Duodenal mucosa (tissue), 2 donors: ENCODE results near the gene PLAU.
"Not testable (repeated sequence)": the region's sequence is repeated elsewhere in the genome, so short reads cannot be mapped to it uniquely, and the experiment has no call there.

Source experiments
- H3K27ac ChIP-seq: one replicate; pipeline ENCODE4 v1.7.0; 2013; ENCODE audit warnings: low read depth, low read length
- H3K27me3 ChIP-seq, 2 donors: one replicate each; pipeline ENCODE4 v1.7.0; 2013; ENCODE audit warnings: low read length in 2 of 2, control low read depth in 1 of 2; ENCODE audit not compliant: insufficient read depth in 2 of 2, control insufficient read depth in 1 of 2
- H3K36me3 ChIP-seq, 2 donors: one replicate each; pipeline ENCODE4 v1.7.0; 2013; ENCODE audit warnings: low read length in 2 of 2, control low read depth in 1 of 2; ENCODE audit not compliant: insufficient read depth in 2 of 2, control insufficient read depth in 1 of 2
- H3K4me1 ChIP-seq, 2 donors: one replicate each; pipeline ENCODE4 v1.7.0; 2013; ENCODE audit warnings: low read length in 2 of 2, control low read depth in 1 of 2; ENCODE audit not compliant: insufficient read depth in 2 of 2, control insufficient read depth in 1 of 2
- H3K4me3 ChIP-seq, 2 donors: one replicate each; pipeline ENCODE4 v1.7.0; 2013; ENCODE audit warnings: low read length in 2 of 2, low read depth in 1 of 2
- H3K9ac ChIP-seq, 2 donors: one replicate each; pipeline ENCODE4 v1.7.0; 2013; ENCODE audit warnings: low read length in 2 of 2, low read depth in 1 of 2
- H3K9me3 ChIP-seq, 2 donors: one replicate each; pipeline ENCODE4 v1.7.0; 2013; ENCODE audit warnings: low read length in 2 of 2, control low read depth in 1 of 2; ENCODE audit not compliant: control insufficient read depth in 1 of 2

Gene PLAU

DNA sequence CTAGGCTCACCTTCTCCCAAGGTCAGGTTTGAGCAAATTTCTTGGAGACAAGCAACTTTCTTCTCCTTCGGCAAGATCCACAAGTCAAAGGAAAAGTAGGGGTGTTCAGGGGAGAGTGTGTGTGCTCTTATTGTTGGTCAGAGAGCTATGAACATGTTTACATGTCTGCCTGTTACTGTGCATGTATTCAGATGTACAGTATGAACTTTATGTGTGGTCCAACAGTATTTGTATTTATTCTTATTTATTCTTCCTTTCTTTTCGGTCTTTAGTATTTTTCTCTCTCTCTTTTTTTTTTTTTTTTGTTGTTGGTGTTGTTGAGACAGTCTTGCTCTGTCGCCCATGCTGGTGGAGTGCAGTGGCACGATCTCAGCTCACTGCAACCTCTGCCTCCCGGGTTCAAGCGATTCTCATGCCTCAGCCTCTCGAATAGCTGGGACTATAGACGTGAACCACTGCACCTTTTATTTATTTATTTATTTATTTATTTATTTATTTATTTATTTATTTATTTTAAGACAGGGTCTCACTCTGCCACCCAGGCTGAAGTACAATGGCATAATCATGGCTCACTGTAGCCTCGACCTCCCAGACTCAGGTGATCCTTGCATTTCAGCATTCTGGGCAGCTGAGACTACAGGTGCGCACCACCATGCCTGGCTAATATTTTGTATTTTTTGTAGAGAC lies 38.2 kb downstream of the PLAU start:
- Histone ChIP-seq H3K27me3 (no peaks in the 10 kb centered on the region), H3K27ac (no peak overlapping the region), H3K4me1 (no peaks in the 10 kb centered on the region), H3K36me3 (no peaks in the 10 kb centered on the region), H3K4me3 (no peak overlapping the region), H3K9me3 (no peaks in the 10 kb centered on the region), H3K9ac (no peak overlapping the region)

DNA sequence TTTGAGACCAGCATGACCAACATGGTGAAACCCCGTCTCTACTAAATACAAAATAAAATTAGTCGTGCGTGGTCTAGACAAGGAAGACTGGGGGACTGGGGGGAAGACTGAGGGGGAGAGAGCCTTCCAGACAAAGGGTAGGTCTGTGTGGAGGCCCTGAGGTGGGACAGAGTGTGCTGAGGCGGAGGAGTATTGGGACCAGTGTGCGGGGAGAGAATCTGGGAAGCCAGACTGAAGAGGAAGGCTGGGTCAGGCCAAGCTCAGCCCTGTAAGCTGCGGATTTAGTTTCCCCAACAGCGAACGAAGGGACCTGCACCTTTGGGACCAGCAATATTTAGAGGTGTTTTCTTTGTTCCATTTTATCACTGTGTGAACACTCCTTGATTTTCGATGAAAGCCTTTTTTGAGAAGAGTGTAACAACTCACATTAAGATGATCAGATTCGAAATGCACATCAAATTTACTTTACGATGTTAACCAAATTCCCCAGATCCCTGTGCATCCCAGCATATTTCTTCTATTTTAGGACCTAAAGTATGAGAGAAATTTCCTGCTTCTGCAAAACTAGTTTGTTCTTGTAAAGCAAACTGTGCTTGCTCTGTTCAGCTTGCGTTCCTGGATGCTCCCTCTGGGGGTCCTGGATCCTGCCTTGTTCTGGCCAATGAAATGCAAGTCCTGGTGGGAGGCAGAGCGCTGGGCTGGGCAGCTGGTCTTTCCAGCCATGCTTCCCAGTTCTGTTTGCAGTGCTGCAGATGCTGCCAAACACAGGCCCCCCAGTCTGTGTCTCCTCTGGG lies 39.4 kb downstream of the PLAU start:
- no peaks in the 10 kb centered on the region for H3K27me3 ChIP-seq
- H3K9ac ChIP-seq, result no peak overlapping the region
- H3K4me1 ChIP-seq, result no peaks in the 10 kb centered on the region
- no peaks in the 10 kb centered on the region for H3K36me3 ChIP-seq
- H3K27ac ChIP-seq, result no peak overlapping the region
- no peaks in the 10 kb centered on the region for H3K9me3 ChIP-seq
- H3K4me3 ChIP-seq, result no peak overlapping the region

DNA sequence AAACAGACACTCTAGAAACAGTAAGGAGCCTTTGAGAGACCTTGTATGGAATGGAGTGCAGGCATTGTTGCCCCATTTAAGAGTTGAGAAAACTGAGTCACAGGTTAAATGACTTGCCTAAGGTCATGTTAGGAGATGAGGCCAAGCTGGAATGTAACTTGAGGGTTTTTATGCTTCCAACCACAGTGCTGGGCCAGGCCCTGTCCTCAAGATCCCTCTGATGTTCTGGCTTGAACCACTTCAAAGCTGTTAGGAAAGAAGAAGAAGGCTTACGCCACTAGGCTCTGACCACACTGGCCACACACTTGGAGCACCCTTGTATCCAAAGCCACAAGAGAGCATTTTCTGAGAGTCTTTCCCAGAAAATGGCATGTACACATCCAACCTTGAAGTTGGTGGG lies 42.7 kb downstream of the PLAU start:
- Histone ChIP-seq H3K4me1 (peaks cover 13 to 15% of the 10 kb centered on the region in 2 donors), H3K27ac (no peak overlapping the region), H3K9me3 (no peaks in the 10 kb centered on the region), H3K9ac (no peak overlapping the region), H3K27me3 (no peaks in the 10 kb centered on the region), H3K36me3 (no peaks in the 10 kb centered on the region), H3K4me3 (no peak overlapping the region)

DNA sequence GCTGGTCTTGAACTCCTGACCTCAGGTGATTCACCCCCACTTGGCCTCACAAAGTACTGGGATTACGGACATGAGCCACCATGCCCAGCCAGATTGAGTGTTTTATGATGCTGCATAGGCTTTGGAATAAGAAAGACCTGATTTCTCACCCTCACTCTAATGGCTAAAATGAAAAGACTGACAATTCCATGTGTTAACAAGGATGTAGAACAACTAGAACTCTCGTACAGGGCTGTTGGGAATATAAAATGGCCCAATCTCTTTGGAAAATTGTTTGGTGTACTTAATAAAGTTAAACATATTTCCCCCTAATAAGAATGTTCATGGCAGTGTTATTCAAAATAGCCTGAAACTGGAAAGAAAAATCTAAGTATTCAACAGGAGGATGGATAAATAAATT lies 43.8 kb downstream of the PLAU start:
- H3K27ac ChIP-seq, result no peak overlapping the region
- peaks cover 15 to 19% of the 10 kb centered on the region in 2 donors for H3K4me1 ChIP-seq

DNA sequence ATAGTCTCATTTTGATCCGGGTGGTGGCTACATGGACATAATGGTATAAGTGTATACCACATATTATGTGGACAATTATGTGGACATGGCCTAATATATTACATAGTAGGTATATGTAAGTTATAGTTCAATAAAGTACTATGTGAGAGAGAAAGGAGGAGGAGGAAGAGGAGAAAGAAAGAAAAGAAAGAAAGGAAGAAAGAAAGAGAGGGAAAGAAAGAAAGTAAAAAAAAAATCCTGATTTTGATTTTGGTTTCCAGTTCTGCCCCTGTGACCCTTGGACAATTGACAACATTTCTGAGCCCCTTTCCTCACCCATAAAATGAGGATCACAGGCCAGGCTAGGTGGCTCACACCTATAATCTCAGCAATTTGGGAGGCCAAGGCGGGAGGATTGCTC lies 44.8 kb downstream of the PLAU start:
- Histone ChIP-seq H3K4me3 (no peak overlapping the region), H3K9me3 (no peaks in the 10 kb centered on the region), H3K4me1 (peaks cover 15 to 21% of the 10 kb centered on the region in 2 donors), H3K27me3 (no peaks in the 10 kb centered on the region), H3K36me3 (no peaks in the 10 kb centered on the region), H3K9ac (no peak overlapping the region), H3K27ac (no peak overlapping the region)

More for the DNA sequence above, 43.8 kb downstream of the PLAU start:
- H3K4me3 ChIP-seq, result no peak overlapping the region
- no peaks in the 10 kb centered on the region for H3K9me3 ChIP-seq
- no peaks in the 10 kb centered on the region for H3K27me3 ChIP-seq
- H3K36me3 ChIP-seq, result no peaks in the 10 kb centered on the region
- no peak overlapping the region for H3K9ac ChIP-seq

DNA sequence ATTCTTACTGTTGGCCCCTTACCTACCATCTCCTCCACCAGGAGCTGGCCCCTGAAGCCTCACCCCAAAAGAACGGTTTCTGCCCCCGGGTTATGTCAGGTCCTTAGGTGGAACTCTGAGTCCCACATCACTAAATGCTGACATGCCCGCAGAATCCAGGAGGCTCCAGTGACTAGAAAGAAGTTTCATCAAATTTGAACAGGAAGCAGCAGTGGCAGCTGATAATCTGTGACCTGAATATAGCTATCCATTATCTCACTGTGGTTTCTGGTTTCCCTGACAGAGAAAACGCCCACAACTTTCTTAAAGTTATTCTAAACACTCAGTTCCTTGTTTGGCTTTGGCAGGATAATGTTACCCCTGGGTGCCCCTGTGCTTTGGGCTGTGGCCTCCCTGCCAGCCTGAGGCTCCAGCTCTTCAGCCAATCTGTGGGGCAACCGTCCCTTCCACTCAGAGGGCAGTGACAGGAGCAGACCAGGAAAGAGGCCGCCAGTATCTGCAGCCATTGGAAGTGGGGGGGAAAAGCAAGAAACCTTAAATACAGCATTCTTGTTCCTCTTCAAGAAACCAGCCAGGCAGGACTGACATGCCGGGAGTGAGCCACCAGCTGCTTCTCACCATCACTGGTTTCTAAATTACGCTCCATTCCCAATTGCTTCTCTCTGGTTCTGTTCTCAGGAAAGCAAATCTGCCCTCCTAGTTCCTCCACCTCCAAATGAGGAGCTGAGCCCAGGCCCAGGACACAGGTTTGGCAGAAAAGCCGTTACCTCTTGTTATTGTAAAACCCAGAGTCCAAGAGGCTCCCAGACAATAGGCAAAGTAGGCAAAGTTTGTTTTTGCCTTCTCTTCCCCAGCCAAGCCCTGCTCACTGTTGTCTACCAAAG lies 45.8 kb downstream of the PLAU start:
- H3K4me3 ChIP-seq, result no peak overlapping the region
- H3K27ac ChIP-seq, result no peak overlapping the region
- H3K27me3 ChIP-seq, result no peaks in the 10 kb centered on the region
- no peak overlapping the region for H3K9ac ChIP-seq
- H3K36me3 ChIP-seq, result no peaks in the 10 kb centered on the region
- H3K4me1 ChIP-seq, result peaks cover 15 to 21% of the 10 kb centered on the region in 2 donors
- no peaks in the 10 kb centered on the region for H3K9me3 ChIP-seq

DNA sequence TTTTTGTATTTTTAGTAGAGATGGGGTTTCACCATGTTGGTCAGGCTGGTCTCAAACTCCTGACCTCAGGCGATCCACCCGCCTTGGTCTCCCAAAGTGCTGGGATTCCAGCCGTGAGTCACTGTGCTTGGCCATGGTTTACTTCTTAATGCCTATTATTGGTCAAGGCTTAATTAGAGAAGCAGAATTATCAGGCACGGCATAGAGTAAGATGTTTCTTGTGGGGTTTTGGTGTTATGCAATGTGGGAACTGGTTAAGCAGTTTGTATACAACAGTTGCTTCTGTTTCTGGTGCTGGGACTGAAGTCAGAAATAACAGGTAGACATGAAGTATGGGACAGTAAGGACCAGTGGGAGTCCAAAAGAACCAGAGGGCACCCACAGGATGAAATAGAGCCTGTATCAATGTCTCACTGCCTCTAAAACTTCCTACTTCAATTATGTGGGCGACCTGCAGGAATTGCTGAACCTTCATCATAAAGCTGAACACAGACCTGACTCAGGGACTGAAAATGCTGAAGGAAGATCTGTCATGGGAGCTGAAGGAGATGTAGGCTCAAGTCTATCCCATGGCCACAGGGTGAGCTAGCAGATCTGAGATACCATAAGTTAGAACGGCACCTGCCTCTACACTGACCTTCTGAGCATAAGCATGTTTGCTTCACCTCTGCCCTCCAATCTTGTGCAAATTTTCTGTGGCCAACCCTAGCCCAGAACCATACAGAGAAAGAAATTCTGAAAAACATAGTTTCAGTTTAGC lies 48.7 kb downstream of the PLAU start:
- no peaks in the 10 kb centered on the region for H3K36me3 ChIP-seq
- H3K4me3 ChIP-seq, result no peak overlapping the region
- no peaks in the 10 kb centered on the region for H3K27me3 ChIP-seq
- no peak overlapping the region for H3K27ac ChIP-seq
- H3K4me1 ChIP-seq, result peaks cover 15 to 21% of the 10 kb centered on the region in 2 donors
- H3K9ac ChIP-seq, result no peak overlapping the region
- no peaks in the 10 kb centered on the region for H3K9me3 ChIP-seq

DNA sequence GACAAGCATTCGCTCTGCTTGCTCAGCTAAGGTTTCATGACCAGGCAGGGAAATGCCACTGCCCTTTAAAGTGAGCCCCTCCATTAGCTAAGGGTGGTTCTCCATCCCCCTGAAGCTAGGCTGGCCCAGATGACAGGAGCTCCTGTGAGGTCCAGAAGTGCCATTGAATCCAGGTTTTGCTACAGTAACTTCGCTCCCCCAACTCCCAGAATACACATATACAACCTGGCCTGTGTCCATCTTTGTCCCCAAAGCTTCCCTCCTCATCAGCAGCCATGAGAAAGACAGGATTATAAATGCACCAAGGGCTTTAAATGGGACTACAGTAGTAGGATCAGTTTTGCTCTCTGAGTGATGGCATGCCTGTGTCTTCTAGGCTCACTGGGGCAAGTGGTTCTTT lies 51.5 kb downstream of the PLAU start:
- Histone ChIP-seq H3K27me3 (no peaks in the 10 kb centered on the region), H3K4me1 (peaks cover 6 to 22% of the 10 kb centered on the region in 2 donors), H3K36me3 (no peaks in the 10 kb centered on the region), H3K9ac (no peak overlapping the region), H3K9me3 (no peaks in the 10 kb centered on the region), H3K27ac (no peak overlapping the region), H3K4me3 (no peak overlapping the region)

DNA sequence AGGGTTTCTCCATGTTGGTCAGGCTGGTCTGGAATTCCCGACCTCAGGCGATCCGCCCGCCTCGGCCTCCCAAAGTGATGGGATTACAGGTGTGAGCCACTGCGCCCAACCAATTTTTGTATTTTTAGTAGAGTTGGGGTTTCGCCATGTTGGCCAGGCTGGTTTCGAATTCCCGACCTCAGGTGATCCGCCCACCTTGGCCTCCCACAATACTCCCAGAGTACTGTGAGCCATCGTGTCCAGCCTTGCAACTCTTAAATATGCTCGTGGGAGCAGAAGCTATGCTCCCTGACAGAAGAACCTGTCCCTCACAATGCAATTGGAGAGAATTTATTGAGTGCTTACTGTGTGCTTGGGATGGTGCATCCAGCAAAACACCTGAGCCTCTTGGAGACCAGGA lies 52.6 kb downstream of the PLAU start:
- H3K4me3 ChIP-seq, H3K9ac ChIP-seq, H3K36me3 ChIP-seq, H3K27me3 ChIP-seq, H3K27ac ChIP-seq, H3K9me3 ChIP-seq: not testable (repeated sequence)
- H3K4me1 ChIP-seq, result peaks cover 8 to 21% of the 10 kb centered on the region in 2 donors
